H9 (cell line): Measurements from ENCODE around the gene ABCA13. TPM values are rescaled to one million over a fixed set of nuclear protein-coding genes. Genes with fewer than 3 reads are reported as not detected.

Experiments
- DNase-seq: peaks from one replicate; pipeline ENCODE4 v3.0.0-alpha.2; 2017
- H2AFZ ChIP-seq: one replicate; pipeline ENCODE4 v1.6.1; 2013; ENCODE audit warnings: mild to moderate bottlenecking, low read length, control low read depth, moderate library complexity
- H2AK5ac ChIP-seq: 2 replicates; pipeline ENCODE4 v1.6.1; 2013; ENCODE audit warnings: low read length, control low read depth, mixed read lengths; ENCODE audit not compliant: insufficient read length
- H2BK120ac ChIP-seq: one replicate; pipeline ENCODE4 v1.6.1; 2013; ENCODE audit warnings: low read depth, mild to moderate bottlenecking, low read length, control low read depth, inconsistent platforms; ENCODE audit not compliant: poor library complexity, severe bottlenecking
- H2BK12ac ChIP-seq: 2 replicates; pipeline ENCODE4 v1.6.1; 2013; ENCODE audit warnings: low read length, control low read depth, mixed read lengths, low read depth; ENCODE audit not compliant: insufficient read length
- H2BK15ac ChIP-seq: 2 replicates; pipeline ENCODE4 v1.6.1; 2013; ENCODE audit warnings: low read depth, low read length, control low read depth
- H2BK20ac ChIP-seq: one replicate; pipeline ENCODE4 v1.6.1; 2013; ENCODE audit warnings: low read depth, mild to moderate bottlenecking, low read length, control low read depth, inconsistent platforms; ENCODE audit not compliant: poor library complexity, severe bottlenecking
- H2BK5ac ChIP-seq: 2 replicates; pipeline ENCODE4 v1.6.1; 2013; ENCODE audit warnings: low read length, control low read depth, mixed read lengths; ENCODE audit not compliant: insufficient read length
- H3K14ac ChIP-seq: 2 replicates; pipeline ENCODE4 v1.6.1; 2013; ENCODE audit warnings: low read length, control low read depth; ENCODE audit not compliant: insufficient read depth
- H3K18ac ChIP-seq: 2 replicates; pipeline ENCODE4 v1.6.1; 2013; ENCODE audit warnings: low read depth, mild to moderate bottlenecking, mixed read lengths, low read length, control low read depth; ENCODE audit not compliant: insufficient read length
- H3K23ac ChIP-seq: 2 replicates; pipeline ENCODE4 v1.6.1; 2013; ENCODE audit warnings: low read length, control low read depth, mixed read lengths, low read depth; ENCODE audit not compliant: insufficient read length
- H3K23me2 ChIP-seq: 2 replicates; pipeline ENCODE4 v1.6.1; 2013; ENCODE audit warnings: low read depth, mild to moderate bottlenecking, mixed read lengths, low read length, control low read depth; ENCODE audit not compliant: insufficient read length, poor library complexity, severe bottlenecking
- H3K27ac ChIP-seq: 2 replicates; pipeline ENCODE4 v1.5.1; 2013; ENCODE audit warnings: low read length, control low read depth, mixed read lengths, low read depth; ENCODE audit not compliant: insufficient read length
- H3K27me3 ChIP-seq: 2 replicates; pipeline ENCODE4 v1.6.1; 2013; ENCODE audit warnings: low read length, control low read depth, inconsistent platforms; ENCODE audit not compliant: insufficient read depth
- H3K4ac ChIP-seq: 2 replicates; pipeline ENCODE4 v1.6.1; 2013; ENCODE audit warnings: low read depth, mild to moderate bottlenecking, control low read depth, inconsistent platforms, low read length, moderate library complexity
- H3K4me1 ChIP-seq: 2 replicates; pipeline ENCODE4 v1.6.1; 2013; ENCODE audit warnings: low read length, control low read depth, inconsistent platforms; ENCODE audit not compliant: insufficient read depth
- H3K4me2 ChIP-seq: 2 replicates; pipeline ENCODE4 v1.6.1; 2013; ENCODE audit warnings: low read length, control low read depth, mixed read lengths; ENCODE audit not compliant: insufficient read length, insufficient read depth
- H3K56ac ChIP-seq: 2 replicates; pipeline ENCODE4 v1.6.1; 2013; ENCODE audit warnings: low read depth, mild to moderate bottlenecking, mixed read lengths, low read length, control low read depth; ENCODE audit not compliant: insufficient read length
- H3K79me1 ChIP-seq: 2 replicates; pipeline ENCODE4 v1.6.1; 2013; ENCODE audit warnings: low read depth, mild to moderate bottlenecking, moderate library complexity, low read length, control low read depth, inconsistent platforms; ENCODE audit not compliant: insufficient read depth, poor library complexity, severe bottlenecking
- H3K79me2 ChIP-seq: 2 replicates; pipeline ENCODE4 v1.6.1; 2013; ENCODE audit warnings: low read length, control low read depth, inconsistent platforms; ENCODE audit not compliant: insufficient read depth
- H3K9ac ChIP-seq: 2 replicates; pipeline ENCODE4 v1.6.1; 2013; ENCODE audit warnings: low read length, control low read depth, mixed read lengths; ENCODE audit not compliant: insufficient read length; ENCODE audit errors: extremely low read depth
- H3K9me3 ChIP-seq: one replicate; pipeline ENCODE4 v1.6.1; 2013; ENCODE audit warnings: low read depth, low read length, inconsistent platforms; ENCODE audit not compliant: control insufficient read depth
- H3T11ph ChIP-seq: one replicate; pipeline ENCODE4 v1.6.1; 2013; ENCODE audit warnings: mild to moderate bottlenecking, low read length, control low read depth, inconsistent platforms
- H4K20me1 ChIP-seq: one replicate; pipeline ENCODE4 v1.6.1; 2013; ENCODE audit not compliant: control insufficient read depth, insufficient read length, insufficient read depth
- H4K5ac ChIP-seq: 2 replicates; pipeline ENCODE4 v1.6.1; 2013; ENCODE audit warnings: low read depth, mild to moderate bottlenecking, mixed read lengths, low read length, control low read depth; ENCODE audit not compliant: insufficient read length
- H4K8ac ChIP-seq: replicated peaks from 2 replicates; pipeline ENCODE4 v1.6.1; 2013; ENCODE audit warnings: low read length, control low read depth, mixed read lengths, low read depth; ENCODE audit not compliant: insufficient read length
- H4K91ac ChIP-seq: 2 replicates; pipeline ENCODE4 v1.6.1; 2013; ENCODE audit warnings: low read depth, mild to moderate bottlenecking, moderate library complexity, mixed read lengths, low read length, control low read depth; ENCODE audit not compliant: insufficient read length
- H3K27ac Mint-ChIP-seq, 3 experiments: 2 replicates in 2 of 3; 3 replicates in 1 of 3; pipeline ENCODE4 v1.8.0; 2020 to 2021; ENCODE audit warnings: mixed read lengths in 3 of 3, mild to moderate bottlenecking in 1 of 3, moderate library complexity in 1 of 3
- H3K27me3 Mint-ChIP-seq: 2 replicates; pipeline ENCODE4 v1.8.0; 2021; ENCODE audit warnings: low read depth, mild to moderate bottlenecking, moderate library complexity, mixed read lengths
- H3K36me3 Mint-ChIP-seq, 3 experiments: 2 replicates in 2 of 3; 3 replicates in 1 of 3; pipeline ENCODE4 v1.8.0; 2020 to 2021; ENCODE audit warnings: low read depth in 3 of 3, mixed read lengths in 3 of 3; ENCODE audit not compliant: insufficient read depth in 1 of 3
- H3K4me1 Mint-ChIP-seq, 2 experiments: 2 replicates each; pipeline ENCODE4 v1.8.0; 2020; ENCODE audit warnings: mixed read lengths in 2 of 2
- H3K4me3 Mint-ChIP-seq, 2 experiments: 2 replicates in 1 of 2; 3 replicates in 1 of 2; pipeline ENCODE4 v1.8.0; 2020 to 2021; ENCODE audit warnings: mild to moderate bottlenecking in 2 of 2, mixed read lengths in 2 of 2, moderate library complexity in 1 of 2
- H3K9me3 Mint-ChIP-seq, 2 experiments: 2 replicates in 1 of 2; 3 replicates in 1 of 2; pipeline ENCODE4 v1.8.0; 2020; ENCODE audit warnings: mild to moderate bottlenecking in 2 of 2, mixed read lengths in 2 of 2, moderate library complexity in 1 of 2
- WGBS: extraction: QIAGEN DNeasy Blood & Tissue Kit; methylation state at CpG from one replicate; pipeline ENCODE4 v1.1.7; 2013; ENCODE audit warnings: missing lambda C conversion rate, low lambda C conversion rate, mixed read lengths; ENCODE audit not compliant: insufficient read length; ENCODE audit errors: extremely low coverage; 5-methylcytosine and 5-hydroxymethylcytosine counted together
- total RNA-seq: library from RNA; stranded (reverse); gene quantifications from 2 replicates; pipeline ENCODE4 v1.2.1, GENCODE V29; 2021
- TF ChIP-seq, protein P1 (sequence below): fragments of 200-600 bp; sonication (generic); conservative IDR thresholded peaks from 3 replicates; pipeline ENCODE4 v1.8.0; 2021; ENCODE audit warnings: antibody characterized with exemption, mild to moderate bottlenecking

The ABCA13 gene
- total RNA-seq, 1 experiment from 2014 or later, result 0.11 TPM

DNA sequence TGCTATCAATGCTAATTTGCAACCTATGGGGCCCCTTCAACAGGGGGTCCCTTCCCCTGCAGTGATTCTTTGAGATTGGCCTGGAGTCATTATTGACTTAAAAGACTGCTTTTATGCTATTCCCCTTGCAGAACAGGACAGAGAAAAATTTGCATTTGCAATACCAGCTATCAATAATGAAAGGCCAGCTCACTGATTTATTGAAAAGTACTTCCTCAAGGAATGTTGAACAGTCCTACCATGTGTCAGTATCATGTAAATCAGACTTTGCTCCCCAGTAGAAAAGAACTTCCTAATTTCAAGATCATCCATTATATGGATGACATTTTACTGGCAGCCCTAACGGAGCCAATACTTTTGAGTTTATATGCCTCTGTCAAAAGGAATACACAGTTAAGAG, 29.7 kb upstream of the ABCA13 start:
- no peak overlapping the region for H3T11ph ChIP-seq
- H3K36me3 Mint-ChIP-seq, result peaks cover under 1 to 43% (median 37%) of the 10 kb centered on the region in 3 experiments; a peak in 6 of 7 replicates
- peaks cover 4% of the 10 kb centered on the region for H3K9me3 ChIP-seq
- no peaks in the 10 kb centered on the region for H3K79me1 ChIP-seq
- H3K23me2 ChIP-seq, result no peaks in the 10 kb centered on the region
- no peak overlapping the region for H4K91ac ChIP-seq
- no peak overlapping the region for H3K14ac ChIP-seq
- peaks cover 25 to 43% of the 10 kb centered on the region in 2 experiments for H3K9me3 Mint-ChIP-seq
- no peak overlapping the region for H4K8ac ChIP-seq
- no peak overlapping the region for H3K4me2 ChIP-seq
- H3K27ac ChIP-seq, result no peak overlapping the region
- H3K27me3 Mint-ChIP-seq, result no peaks in the 10 kb centered on the region
- no peak overlapping the region for H3K9ac ChIP-seq
- H4K5ac ChIP-seq, result no peak overlapping the region
- WGBS, result no CpG with 5 or more reads among the region's 1 CpG
- H3K27ac Mint-ChIP-seq, result no peak overlapping the region
- H3K56ac ChIP-seq, result no peak overlapping the region
- peaks cover 27 to 67% of the 10 kb centered on the region in 2 experiments for H3K4me1 Mint-ChIP-seq
- no peak overlapping the region for H3K4me3 Mint-ChIP-seq
- H2BK12ac ChIP-seq, result no peak overlapping the region
- no peaks in the 10 kb centered on the region for H4K20me1 ChIP-seq
- TF ChIP-seq, protein P1, sequence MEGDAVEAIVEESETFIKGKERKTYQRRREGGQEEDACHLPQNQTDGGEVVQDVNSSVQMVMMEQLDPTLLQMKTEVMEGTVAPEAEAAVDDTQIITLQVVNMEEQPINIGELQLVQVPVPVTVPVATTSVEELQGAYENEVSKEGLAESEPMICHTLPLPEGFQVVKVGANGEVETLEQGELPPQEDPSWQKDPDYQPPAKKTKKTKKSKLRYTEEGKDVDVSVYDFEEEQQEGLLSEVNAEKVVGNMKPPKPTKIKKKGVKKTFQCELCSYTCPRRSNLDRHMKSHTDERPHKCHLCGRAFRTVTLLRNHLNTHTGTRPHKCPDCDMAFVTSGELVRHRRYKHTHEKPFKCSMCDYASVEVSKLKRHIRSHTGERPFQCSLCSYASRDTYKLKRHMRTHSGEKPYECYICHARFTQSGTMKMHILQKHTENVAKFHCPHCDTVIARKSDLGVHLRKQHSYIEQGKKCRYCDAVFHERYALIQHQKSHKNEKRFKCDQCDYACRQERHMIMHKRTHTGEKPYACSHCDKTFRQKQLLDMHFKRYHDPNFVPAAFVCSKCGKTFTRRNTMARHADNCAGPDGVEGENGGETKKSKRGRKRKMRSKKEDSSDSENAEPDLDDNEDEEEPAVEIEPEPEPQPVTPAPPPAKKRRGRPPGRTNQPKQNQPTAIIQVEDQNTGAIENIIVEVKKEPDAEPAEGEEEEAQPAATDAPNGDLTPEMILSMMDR, result no peak
- no peaks in the 10 kb centered on the region for H3K27me3 ChIP-seq
- H3K4me1 ChIP-seq, result peaks cover 5% of the 10 kb centered on the region; the same call in 1 of the 2 replicates
- no peak overlapping the region for H2BK15ac ChIP-seq
- no peak overlapping the region for H2AFZ ChIP-seq
- H3K79me2 ChIP-seq, result no peaks in the 10 kb centered on the region
- H3K23ac ChIP-seq, result no peak overlapping the region
- DNase-seq, result no peak
- no peak overlapping the region for H2BK20ac ChIP-seq
- H2AK5ac ChIP-seq, result no peak overlapping the region
- H2BK5ac ChIP-seq, result no peak overlapping the region
- no peak overlapping the region for H2BK120ac ChIP-seq
- H3K4ac ChIP-seq, result no peak overlapping the region
- no peak overlapping the region for H3K18ac ChIP-seq
